NCI-H526 (cell line): ENCODE data around the gene NXPH2.
"Not testable (repeated sequence)": the region's sequence is repeated elsewhere in the genome, so short reads cannot be mapped to it uniquely, and the experiment has no call there.

Source experiments
- DNase-seq, 2 experiments: peaks; one replicate each; lab custom pipeline; 2025; lab: John Stamatoyannopoulos, UW

Gene NXPH2

GRCh38 chr2:138711812-138712211 is 68.4 kb downstream of the NXPH2 start:
- DNase-seq, result no peak

DNA sequence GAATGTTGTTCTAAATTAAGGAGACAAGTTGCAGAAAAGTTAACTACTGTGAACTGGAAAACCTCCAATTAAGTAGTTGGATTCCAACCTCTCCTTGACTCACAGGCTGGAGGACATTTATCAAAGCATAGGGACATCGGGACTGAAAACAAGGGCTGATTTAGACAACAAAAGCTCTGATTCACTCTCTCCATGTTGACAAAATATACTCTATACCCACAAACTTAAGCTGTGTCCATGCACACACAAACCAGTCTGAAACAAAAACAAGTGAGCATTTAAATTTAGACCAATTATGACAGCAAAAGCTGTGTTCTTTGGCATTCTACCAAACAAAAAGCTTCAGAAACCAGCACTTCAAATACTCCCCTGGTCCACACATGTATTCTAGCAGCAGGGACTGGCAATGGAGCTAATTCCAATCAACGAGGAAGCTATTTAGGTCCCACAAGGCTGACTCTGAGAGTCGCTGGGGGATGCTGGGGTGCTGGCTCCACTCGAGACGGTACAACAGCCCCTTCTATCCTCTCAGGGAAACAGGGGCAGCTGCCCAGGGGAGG is 71.4 kb downstream of the NXPH2 start:
- DNase-seq, result no peak

GRCh38 chr2:138707392-138708074 is 72.7 kb downstream of the NXPH2 start:
- no peak for DNase-seq

DNA sequence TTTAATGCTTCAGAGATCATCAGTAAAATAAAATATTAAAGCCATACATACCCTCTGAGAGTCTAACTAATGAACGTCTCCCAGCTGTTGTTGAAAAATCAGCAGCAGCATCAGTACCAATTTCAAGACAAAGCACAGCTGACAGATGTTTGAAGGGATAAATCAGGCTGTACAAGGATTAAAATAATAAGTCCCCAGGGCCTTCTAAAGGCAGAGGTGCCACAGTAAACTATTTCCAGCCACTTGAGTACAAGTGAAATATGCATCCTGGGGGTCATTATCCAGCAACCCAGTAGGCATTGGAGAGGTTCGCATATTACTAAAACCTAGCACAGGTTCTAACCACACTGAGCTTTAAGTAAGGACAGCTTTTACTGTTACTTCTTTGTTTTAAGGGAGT is 76.9 kb downstream of the NXPH2 start:
- no peak for DNase-seq

DNA sequence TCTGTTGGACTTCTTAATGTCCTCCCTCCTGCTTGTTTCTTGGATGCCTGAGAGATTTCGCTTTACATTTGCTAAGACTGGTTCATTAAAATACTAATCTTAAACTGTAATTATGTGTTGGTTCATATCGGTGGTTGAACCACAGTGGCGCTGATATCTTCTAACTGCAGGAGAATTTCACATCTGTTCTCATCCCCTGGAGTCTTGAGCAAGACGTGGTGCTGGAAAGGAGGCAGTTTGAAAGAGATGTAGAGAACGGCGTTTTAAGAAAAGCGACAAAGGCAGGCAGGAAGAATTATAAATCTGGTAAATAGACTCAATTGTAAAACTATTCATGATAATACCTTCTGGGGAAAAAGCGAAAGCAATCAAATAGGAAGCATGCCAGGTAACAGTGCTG is 79.5 kb downstream of the NXPH2 start:
- DNase-seq, result no peak

GRCh38 chr2:138699421-138699820 is 80.8 kb downstream of the NXPH2 start:
- no peak for DNase-seq

DNA sequence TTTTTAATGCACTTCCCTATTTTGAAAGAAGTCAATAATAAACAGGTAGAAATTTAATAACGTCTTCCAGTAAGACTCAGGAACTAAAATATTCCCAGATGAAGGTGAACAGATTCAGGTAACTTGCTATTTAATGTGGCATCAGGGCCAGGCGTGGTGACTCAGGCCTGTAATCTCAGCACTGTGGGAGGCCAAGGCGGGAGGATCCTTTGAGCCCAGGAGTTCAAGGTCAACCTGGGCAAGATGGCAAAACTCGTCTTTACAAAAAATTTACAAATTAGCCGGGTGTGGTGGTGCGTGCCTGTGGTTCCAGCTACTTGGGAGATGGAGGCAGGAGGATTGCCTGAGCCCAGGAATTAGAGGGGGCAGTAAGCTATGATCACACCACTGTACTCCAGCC is 81.8 kb downstream of the NXPH2 start:
- DNase-seq, result no peak

DNA sequence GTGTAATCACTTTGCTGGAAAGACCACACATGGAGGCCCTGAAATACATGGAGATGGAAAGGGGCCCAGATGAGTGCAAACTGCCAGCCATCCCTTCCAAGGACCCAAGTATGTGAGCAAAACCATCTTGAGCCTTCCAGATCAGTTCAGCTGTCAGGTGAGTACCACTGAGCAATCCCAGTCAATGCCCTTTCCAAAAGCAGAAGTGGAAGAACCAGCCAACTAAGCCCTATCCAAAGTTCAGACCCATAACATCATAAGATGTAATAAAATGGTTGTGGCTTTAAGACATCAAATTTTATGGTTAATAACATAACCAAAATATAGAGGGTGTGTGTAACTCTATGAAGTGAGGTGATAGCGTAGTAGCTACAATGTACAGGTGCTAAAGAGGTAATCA is 88.5 kb downstream of the NXPH2 start:
- no peak for DNase-seq

DNA sequence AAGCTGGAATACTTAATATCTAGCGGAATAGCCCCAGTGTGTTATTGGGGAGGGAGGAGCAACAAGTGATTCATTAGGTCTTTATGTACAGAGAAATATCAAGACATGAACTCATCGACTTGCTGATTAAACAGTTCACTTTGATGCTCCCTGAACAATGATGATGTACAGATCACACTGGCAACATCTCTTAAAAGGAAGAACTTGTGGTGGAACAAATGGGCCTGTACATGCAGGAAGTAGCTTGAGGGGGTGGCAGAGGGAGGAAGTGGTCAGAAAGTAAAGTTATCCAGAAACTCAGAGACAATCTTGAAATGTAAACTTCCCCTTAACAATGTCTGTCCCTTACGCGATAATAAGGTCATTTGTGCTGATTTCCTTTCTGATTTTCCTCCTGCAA is 90.5 kb downstream of the NXPH2 start:
- DNase-seq, result no peak

- no peak for DNase-seq
These were observed 98.0 kb downstream of the NXPH2 start for GRCh38 chr2:138682163-138682562.

DNA sequence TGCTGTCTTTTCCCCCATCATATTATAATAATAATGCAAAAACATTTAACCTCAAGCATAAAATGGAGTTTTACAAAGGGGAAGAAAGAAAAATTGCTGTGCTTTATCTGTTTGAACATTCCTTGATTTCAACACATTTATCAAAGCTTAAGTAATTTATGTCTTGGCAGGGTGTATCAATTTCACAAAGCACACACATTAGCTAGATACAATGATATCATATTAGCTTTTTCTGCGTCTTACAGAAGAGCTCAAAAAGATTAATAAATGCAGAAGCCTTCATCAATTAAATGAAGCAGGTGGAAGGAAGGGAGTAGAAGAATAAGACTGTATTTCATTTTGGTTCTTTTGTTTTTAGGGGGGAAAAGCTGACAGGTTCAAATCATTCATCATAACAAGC is 103.0 kb downstream of the NXPH2 start:
- no peak for DNase-seq

DNA sequence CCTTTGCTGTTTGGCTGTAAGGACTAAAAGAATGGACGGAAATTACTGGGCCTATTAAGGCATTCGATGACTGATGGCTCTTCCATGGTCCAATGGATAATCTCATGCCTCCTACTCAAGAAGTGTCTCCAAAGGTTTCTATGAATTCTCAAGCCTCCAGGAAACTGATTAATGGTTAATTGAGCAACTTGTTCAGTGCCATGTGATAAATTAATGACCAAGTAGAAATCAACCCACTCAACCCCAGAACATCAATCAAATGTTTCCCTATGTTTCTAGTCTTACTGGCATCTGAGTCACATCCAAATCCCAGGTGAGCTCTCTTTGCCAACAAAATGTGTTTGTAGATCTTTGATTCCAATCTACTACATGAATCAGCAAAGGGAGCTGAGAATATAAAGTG is 103.6 kb downstream of the NXPH2 start:
- DNase-seq, result no peak

DNA sequence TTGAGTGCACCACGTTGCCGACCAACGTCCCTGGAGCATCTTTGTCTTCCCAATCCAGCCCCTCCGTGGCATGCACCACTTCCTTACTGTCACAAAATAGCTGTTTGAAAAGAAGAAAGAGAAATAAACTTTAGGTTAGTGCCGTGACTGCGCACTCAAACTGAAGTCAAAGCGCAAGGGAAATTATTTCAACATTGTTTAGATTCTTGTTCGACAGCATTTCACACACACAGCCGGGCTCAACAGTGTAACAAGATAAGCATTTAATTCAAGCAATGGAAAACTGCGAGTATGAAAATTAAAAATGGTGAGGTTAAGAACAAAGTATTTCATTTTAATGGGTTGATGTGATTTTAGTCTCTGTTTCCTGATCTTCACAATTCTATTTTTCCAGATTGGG is 108.6 kb downstream of the NXPH2 start:
- DNase-seq, result no peak

DNA sequence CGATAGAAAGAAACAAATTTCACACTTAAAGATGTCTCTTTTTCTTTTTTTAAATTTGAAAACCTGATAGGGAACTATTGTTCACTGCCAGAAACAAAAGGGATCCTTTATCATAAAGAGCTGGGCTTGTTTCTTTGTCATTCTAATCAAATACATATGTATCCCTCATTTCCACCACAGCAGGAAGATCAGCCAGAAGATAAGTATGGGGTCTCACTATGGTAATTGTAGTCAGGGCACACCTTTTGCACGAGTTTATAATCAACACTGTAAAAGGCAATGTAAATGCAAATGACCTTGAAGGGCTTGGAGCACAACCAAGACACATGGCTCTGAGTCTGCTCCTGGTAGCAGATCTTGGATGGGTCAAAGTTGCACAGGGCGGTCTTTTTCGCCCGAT is 109.5 kb downstream of the NXPH2 start:
- no peak for DNase-seq

GRCh38 chr2:138665937-138666336 is 114.3 kb downstream of the NXPH2 start:
- DNase-seq, result no peak

DNA sequence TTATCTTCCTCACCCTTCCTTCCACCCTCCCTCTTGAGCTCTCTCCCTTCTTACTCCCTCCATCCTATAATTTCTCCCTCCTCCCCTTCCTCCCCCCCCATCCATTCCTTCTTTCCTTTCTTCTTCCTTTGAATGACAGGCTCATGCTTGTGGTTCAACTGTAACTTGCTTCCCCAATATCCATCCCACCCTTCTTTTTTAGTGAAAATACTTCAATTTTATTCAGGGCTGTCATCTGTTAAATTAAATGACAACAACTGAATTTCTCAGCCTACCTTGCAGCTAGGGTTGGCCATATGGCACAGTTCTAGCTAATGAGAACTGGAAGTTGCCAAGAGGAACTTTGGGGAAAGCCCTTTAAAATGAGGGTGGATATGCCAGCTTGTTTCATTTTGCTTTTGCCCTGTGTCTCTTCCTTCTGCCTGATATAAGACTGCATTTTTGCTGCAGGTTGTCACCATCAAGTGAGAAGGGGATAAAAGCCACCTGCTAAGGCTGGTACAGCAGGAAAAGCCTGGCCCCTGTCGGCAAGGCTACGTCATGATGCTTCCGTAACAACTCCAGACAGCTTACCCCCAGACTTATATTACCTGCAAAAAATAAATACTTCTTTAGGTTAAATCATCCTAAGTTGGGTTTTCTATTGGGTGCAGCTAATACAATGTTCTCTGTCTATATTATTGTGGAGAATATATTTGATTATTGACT is 121.8 kb downstream of the NXPH2 start:
- no peak for DNase-seq

DNA sequence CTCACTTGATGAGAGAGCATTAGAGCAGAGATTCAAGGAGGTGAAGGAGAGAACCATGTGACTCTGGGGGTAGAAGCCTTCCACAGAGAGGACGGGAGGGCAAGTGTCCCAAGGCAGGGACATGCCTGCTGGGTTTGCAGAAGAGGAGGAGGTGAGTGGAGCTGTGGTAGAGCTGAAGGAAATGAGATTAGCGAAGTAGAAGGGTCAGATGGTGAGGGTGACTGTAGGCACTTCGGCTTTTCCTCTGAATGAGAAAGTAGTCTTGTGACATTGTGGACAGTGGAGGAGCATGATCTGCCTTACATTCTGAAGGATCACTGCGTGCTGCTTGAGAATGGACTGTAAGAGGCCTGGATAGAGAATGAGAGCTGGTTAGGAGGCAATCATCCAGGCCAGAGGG is 126.0 kb downstream of the NXPH2 start:
- no peak for DNase-seq

GRCh38 chr2:138652378-138652777 is 127.8 kb downstream of the NXPH2 start:
- DNase-seq, result no peak

DNA sequence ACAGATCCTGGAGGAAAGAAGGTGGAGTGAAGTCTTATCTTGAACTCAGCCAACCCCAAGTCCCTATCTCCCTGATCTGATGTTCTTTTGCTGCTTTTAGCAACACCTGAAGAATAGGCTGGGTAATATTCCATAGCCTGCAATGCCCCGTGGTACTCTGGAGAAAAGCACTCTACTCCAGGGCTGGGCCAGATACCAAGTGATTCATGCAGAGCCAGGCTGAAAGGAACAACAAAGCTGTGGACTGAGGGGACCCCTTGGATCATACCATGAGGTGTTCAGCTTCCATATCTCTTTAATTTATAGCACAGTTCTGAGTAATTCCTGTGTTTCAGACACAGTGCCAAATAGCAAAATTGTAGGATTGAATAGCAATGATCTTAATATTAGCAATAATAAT is 130.6 kb downstream of the NXPH2 start:
- no peak for DNase-seq

DNA sequence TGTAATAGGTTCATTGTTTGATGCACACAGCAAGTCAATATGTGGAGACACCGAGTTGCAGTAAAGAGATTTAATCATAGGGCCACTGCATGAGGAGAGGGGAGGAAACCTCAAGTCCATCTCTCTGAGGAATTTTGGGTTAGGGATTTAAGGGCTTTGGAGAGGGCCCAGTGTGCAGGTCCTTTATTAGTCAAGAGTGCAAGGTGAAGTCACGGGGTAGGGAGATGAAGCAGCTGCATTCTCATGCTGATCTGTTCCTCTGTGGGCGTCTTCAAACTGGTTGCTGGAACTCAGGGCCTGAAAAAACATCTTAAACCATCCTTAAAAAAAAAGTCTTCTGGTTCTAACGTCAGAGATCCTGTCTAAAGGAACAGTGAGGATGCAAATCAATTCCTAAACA is 131.6 kb downstream of the NXPH2 start:
- no peak for DNase-seq

DNA sequence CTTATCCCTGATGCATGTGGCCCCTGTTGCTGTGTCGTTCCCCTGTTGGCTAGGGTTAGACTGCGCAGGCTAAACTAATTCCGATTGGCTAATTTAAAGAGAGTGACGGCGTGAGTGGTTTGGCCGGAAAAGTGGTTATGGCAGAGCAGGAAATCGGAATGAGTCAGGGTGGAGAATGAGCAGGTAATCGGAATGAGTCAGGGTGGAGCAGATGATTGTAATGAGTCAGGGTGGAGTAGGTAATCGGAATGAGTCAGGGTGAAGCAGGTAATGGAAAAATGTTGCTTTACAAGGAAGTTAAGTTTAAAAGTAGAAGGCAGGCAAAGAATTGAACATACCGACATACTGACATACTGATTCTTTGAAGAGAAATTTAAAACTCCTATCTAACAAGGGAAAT is 135.4 kb downstream of the NXPH2 start:
- not testable (repeated sequence) for DNase-seq

- DNase-seq, result no peak
These were observed 139.1 kb downstream of the NXPH2 start for GRCh38 chr2:138640921-138641676.

- no peak for DNase-seq
These were observed 142.5 kb downstream of the NXPH2 start for GRCh38 chr2:138637686-138638085.
